Measurements from ENCODE around the gene ATP6V1A.

Gene ATP6V1A

GRCh38 chr3:113771993-113772392 lies 25.2 kb downstream of the ATP6V1A start:
- Histone ChIP-seq H3K36me3 (ENCODE audit: insufficient read depth) (no peaks in the 10 kb centered on the region), H3K27me3 (ENCODE audit: insufficient read depth, low read depth) (no peaks in the 10 kb centered on the region), H3K79me2 (ENCODE audit: insufficient read depth, low read depth) (no peaks in the 10 kb centered on the region), H4K20me1 (ENCODE audit: insufficient read depth) (no peaks in the 10 kb centered on the region), H3K27ac (no peak overlapping the region), H2AFZ (ENCODE audit: low read depth) (no peak overlapping the region), H3K4me2 (no peak overlapping the region), H3K4me3 (IDR thresholded peaks at IDR 0.05; ENCODE audit: insufficient read depth, low read depth, low read length) (no peak overlapping the region), H3K4me1 (ENCODE audit: low read depth, poor library complexity, severe bottlenecking) (peaks cover 15% of the 10 kb centered on the region), H3K9ac (no peak overlapping the region)
- no peak for TF ChIP-seq CTCF (conservative IDR thresholded peaks at IDR 0.05; ENCODE audit: low read depth, low read length)

- no peak for TF ChIP-seq CTCF (conservative IDR thresholded peaks at IDR 0.05; ENCODE audit: low read depth, low read length)
- Histone ChIP-seq H3K4me2 (no peak overlapping the region), H3K4me3 (IDR thresholded peaks at IDR 0.05; ENCODE audit: insufficient read depth, low read depth, low read length) (no peak overlapping the region), H2AFZ (ENCODE audit: low read depth) (no peak overlapping the region), H3K79me2 (ENCODE audit: insufficient read depth, low read depth) (no peaks in the 10 kb centered on the region), H3K4me1 (ENCODE audit: low read depth, poor library complexity, severe bottlenecking) (peaks cover 15% of the 10 kb centered on the region), H3K9ac (no peak overlapping the region), H3K36me3 (ENCODE audit: insufficient read depth) (no peaks in the 10 kb centered on the region), H4K20me1 (ENCODE audit: insufficient read depth) (no peaks in the 10 kb centered on the region), H3K27ac (no peak overlapping the region), H3K27me3 (ENCODE audit: insufficient read depth, low read depth) (no peaks in the 10 kb centered on the region)
Measured at GRCh38 chr3:113773381-113773780, 26.5 kb downstream of the ATP6V1A start.

GRCh38 chr3:113775516-113775915 lies 28.7 kb downstream of the ATP6V1A start:
- Histone ChIP-seq H2AFZ (ENCODE audit: low read depth) (no peak overlapping the region), H3K27ac (no peak overlapping the region), H4K20me1 (ENCODE audit: insufficient read depth) (no peaks in the 10 kb centered on the region), H3K79me2 (ENCODE audit: insufficient read depth, low read depth) (no peaks in the 10 kb centered on the region), H3K4me2 (no peak overlapping the region), H3K4me1 (ENCODE audit: low read depth, poor library complexity, severe bottlenecking) (no peaks in the 10 kb centered on the region), H3K4me3 (IDR thresholded peaks at IDR 0.05; ENCODE audit: insufficient read depth, low read depth, low read length) (no peak overlapping the region), H3K27me3 (ENCODE audit: insufficient read depth, low read depth) (no peaks in the 10 kb centered on the region), H3K9ac (no peak overlapping the region), H3K36me3 (ENCODE audit: insufficient read depth) (no peaks in the 10 kb centered on the region)
- no peak for TF ChIP-seq CTCF (conservative IDR thresholded peaks at IDR 0.05; ENCODE audit: low read depth, low read length)

GRCh38 chr3:113776564-113776963 lies 29.7 kb downstream of the ATP6V1A start:
- Histone ChIP-seq H4K20me1 (ENCODE audit: insufficient read depth) (no peaks in the 10 kb centered on the region), H3K27ac (no peak overlapping the region), H3K79me2 (ENCODE audit: insufficient read depth, low read depth) (no peaks in the 10 kb centered on the region), H3K4me3 (IDR thresholded peaks at IDR 0.05; ENCODE audit: insufficient read depth, low read depth, low read length) (no peak overlapping the region), H3K36me3 (ENCODE audit: insufficient read depth) (no peaks in the 10 kb centered on the region), H3K9ac (no peak overlapping the region), H3K4me1 (ENCODE audit: low read depth, poor library complexity, severe bottlenecking) (no peaks in the 10 kb centered on the region), H3K4me2 (no peak overlapping the region), H3K27me3 (ENCODE audit: insufficient read depth, low read depth) (no peaks in the 10 kb centered on the region), H2AFZ (ENCODE audit: low read depth) (no peak overlapping the region)
- TF ChIP-seq CTCF (conservative IDR thresholded peaks at IDR 0.05; ENCODE audit: low read depth, low read length): no peak

Measured in KMS-11 (cell line).